ENCODE results near the gene LRRC25.

GRCh38 chr19:18346091-18346490 lies 51.3 kb downstream of the LRRC25 start:
- TF ChIP-seq CTCF (IDR thresholded peaks at IDR 0.05) (no peak), POLR2A (IDR thresholded peaks at IDR 0.05) (no peak)

Data from body of pancreas (tissue), 4 donors.